HTERT RPE-1 (cell line): ENCODE data around the gene EVL.
"Not testable (repeated sequence)": the region's sequence is repeated elsewhere in the genome, so short reads cannot be mapped to it uniquely, and the experiment has no call there.

ENCODE experiments used
- in situ Hi-C: fragments of 300-500 bp; cut with MboI; formaldehyde crosslinking; loops from 4 replicates; pipeline ENCODE4 v1.14.3; 2020; ENCODE audit warnings: low sequenced_read_pairs

Gene EVL

GRCh38 chr14:100065111-100065871, at the start of gene EVL:
Gene EVL (plus strand): TSS chr14:100065422. CDS start chr14:100065501, 79 bp downstream.
- in situ Hi-C loops, result no loop called here

GRCh38 chr14:100017553-100017952, 47.7 kb upstream of the EVL start:
- in situ Hi-C loops, result no loop called here

- in situ Hi-C loops, result no loop called here
These were observed 47.2 kb upstream of the EVL start for GRCh38 chr14:100018054-100018453.

- in situ Hi-C loops, result no loop called here
These were observed 46.7 kb upstream of the EVL start for GRCh38 chr14:100018482-100018881.

- in situ Hi-C loops, result no loop called here
These were observed 46.0 kb upstream of the EVL start for GRCh38 chr14:100019156-100019744.

- in situ Hi-C loops, result no loop called here
These were observed 44.6 kb upstream of the EVL start for GRCh38 chr14:100020629-100021028.

GRCh38 chr14:100022772-100023451, 42.3 kb upstream of the EVL start:
- in situ Hi-C loops, result no loop called here

GRCh38 chr14:100025111-100025510, 40.1 kb upstream of the EVL start:
- in situ Hi-C loops, result no loop called here

- in situ Hi-C loops, result no loop called here
These were observed 37.3 kb upstream of the EVL start for GRCh38 chr14:100027771-100028490.

GRCh38 chr14:100028990-100029677, 36.1 kb upstream of the EVL start:
- in situ Hi-C loops, result no loop called here

- in situ Hi-C loops, result not testable (repeated sequence)
These were observed 35.2 kb upstream of the EVL start for GRCh38 chr14:100030006-100030405.

- in situ Hi-C loops, result no loop called here
These were observed 34.6 kb upstream of the EVL start for GRCh38 chr14:100030452-100031153.

- in situ Hi-C loops, result no loop called here
These were observed 33.5 kb upstream of the EVL start for GRCh38 chr14:100031506-100032281.

- in situ Hi-C loops, result no loop called here
These were observed 32.5 kb upstream of the EVL start for GRCh38 chr14:100032738-100033137.

GRCh38 chr14:100033347-100034075, 31.7 kb upstream of the EVL start:
- in situ Hi-C loops, result no loop called here

- in situ Hi-C loops, result no loop called here
These were observed 30.8 kb upstream of the EVL start for GRCh38 chr14:100034468-100034867.

GRCh38 chr14:100034961-100035500, 30.2 kb upstream of the EVL start:
- in situ Hi-C loops, result no loop called here

GRCh38 chr14:100035700-100036099, 29.5 kb upstream of the EVL start:
- in situ Hi-C loops, result no loop called here
